HUES48 (cell line): ENCODE data around the gene CCDC73.
"Not testable (repeated sequence)": the region's sequence is repeated elsewhere in the genome, so short reads cannot be mapped to it uniquely, and the experiment has no call there.

ENCODE experiments used
- H3K27ac ChIP-seq: one replicate; pipeline ENCODE4 v1.7.0; 2013; ENCODE audit warnings: low read depth, low read length, inconsistent platforms
- H3K27me3 ChIP-seq: 2 replicates; pipeline ENCODE4 v1.6.1; 2013; ENCODE audit warnings: mild to moderate bottlenecking, low read length; ENCODE audit not compliant: control insufficient read depth, insufficient read depth
- H3K36me3 ChIP-seq: 2 replicates; pipeline ENCODE4 v1.6.1; 2013; ENCODE audit warnings: low read length; ENCODE audit not compliant: control insufficient read depth, insufficient read depth
- H3K4me1 ChIP-seq: 2 replicates; pipeline ENCODE4 v1.6.1; 2013; ENCODE audit warnings: mild to moderate bottlenecking, low read length; ENCODE audit not compliant: control insufficient read depth, insufficient read depth
- H3K4me3 ChIP-seq: 2 replicates; pipeline ENCODE4 v1.5.1; 2013; ENCODE audit warnings: mild to moderate bottlenecking, low read depth, low read length
- H3K9ac ChIP-seq: 2 replicates; pipeline ENCODE4 v1.6.1; 2013; ENCODE audit warnings: mild to moderate bottlenecking, low read depth, low read length, moderate library complexity
- H3K9me3 ChIP-seq: 2 replicates; pipeline ENCODE4 v1.6.1; 2013; ENCODE audit warnings: low read length; ENCODE audit not compliant: control insufficient read depth, insufficient read depth

The CCDC73 gene

DNA sequence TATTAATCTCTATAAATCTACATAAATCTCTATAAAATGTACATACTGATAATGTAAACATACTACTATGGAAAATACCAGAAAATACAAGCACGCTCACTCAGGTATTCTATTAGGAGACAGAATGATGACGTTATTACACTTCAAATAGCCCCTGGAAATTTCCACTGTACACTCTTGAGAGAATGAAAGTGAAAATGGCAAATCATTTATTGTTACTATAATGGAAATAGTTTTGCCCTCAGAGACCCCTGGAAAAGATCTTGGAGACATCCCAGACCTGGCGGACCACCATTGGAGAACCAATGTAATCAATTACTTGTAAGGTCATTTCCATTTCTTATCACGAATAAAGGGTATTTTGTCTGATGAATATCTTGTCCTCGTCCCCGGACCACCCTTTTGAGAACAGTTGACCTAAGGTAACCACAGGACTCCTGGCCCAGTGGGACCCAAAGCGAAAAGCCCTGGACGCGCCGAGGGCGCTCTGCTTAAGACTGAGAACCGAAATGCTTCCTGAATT lies 34.8 kb upstream of the CCDC73 start:
- Histone ChIP-seq H3K9ac (no peak overlapping the region; the same call in 1 of the 2 replicates), H3K9me3 (no peaks in the 10 kb centered on the region), H3K27me3 (peaks cover 28% of the 10 kb centered on the region), H3K27ac (no peak overlapping the region), H3K4me1 (peaks cover 12% of the 10 kb centered on the region; the same call in 1 of the 2 replicates), H3K4me3 (peak overlapping the region; percentile 77), H3K36me3 (no peaks in the 10 kb centered on the region)

DNA sequence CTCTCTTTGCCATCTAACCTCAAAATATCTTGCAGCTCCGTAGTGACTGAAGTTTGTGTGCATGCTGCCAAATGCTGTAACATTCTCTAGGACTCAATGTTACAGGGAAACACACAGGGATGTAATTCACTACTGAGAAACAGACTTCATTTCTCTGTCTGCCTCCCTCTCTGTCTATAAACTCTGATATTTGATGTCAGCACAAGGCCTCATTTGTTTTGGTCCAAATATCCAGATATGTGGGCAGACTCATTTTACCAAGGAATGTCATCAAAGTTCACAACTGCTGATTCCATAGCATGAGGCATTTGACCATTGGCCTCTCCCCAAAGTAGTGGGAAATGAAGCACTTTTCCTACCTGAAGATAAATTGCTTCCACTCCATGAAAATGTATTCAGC lies 32.8 kb upstream of the CCDC73 start:
- no peak overlapping the region for H3K27ac ChIP-seq
- no peak overlapping the region for H3K4me3 ChIP-seq
- H3K9ac ChIP-seq, result no peak overlapping the region
- H3K36me3 ChIP-seq, result no peaks in the 10 kb centered on the region
- H3K9me3 ChIP-seq, result no peaks in the 10 kb centered on the region
- peaks cover 28% of the 10 kb centered on the region for H3K27me3 ChIP-seq
- peaks cover 7% of the 10 kb centered on the region; the same call in 1 of the 2 replicates for H3K4me1 ChIP-seq

DNA sequence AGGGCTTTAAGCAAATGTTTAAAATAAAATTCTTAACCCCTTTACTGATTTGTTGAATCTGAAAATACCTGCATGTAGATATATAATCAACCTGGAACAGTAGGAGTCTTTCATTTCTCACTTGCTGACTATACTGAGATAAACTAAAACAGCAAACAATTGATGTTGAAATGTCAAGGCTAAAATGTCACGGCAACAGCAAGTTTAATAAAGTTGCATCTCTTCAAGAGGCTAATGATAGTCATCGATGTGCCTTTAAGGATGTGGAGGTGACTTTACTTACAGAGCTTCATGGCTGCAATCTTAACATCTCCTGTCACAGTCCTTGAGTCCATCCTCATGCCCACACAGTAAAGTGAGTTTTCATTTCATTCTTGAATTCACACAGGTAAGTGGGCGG lies 31.7 kb upstream of the CCDC73 start:
- Histone ChIP-seq H3K4me1 (peaks cover 7% of the 10 kb centered on the region; the same call in 1 of the 2 replicates), H3K4me3 (no peak overlapping the region), H3K27me3 (peaks cover 24% of the 10 kb centered on the region), H3K9ac (no peak overlapping the region), H3K27ac (no peak overlapping the region), H3K36me3 (no peaks in the 10 kb centered on the region), H3K9me3 (no peaks in the 10 kb centered on the region)

DNA sequence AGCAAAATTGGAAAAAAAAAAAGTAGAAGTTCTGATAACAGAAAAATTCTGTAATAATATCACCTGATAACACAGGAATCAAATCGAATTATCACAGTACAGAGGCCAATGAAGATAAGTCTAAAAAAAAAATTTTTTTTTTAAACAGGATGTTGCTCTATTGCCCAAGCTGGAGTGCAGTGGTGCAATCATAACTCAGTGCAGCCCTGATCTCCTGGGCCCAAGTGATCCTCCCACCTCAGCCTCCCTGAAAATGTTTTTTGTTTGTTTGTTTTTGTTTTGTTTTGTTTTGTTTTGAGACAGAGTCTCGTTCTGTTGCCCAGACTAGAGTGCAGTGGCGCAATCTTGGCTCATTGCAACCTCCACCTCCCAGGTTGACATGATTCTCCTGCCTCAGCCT lies 29.2 kb upstream of the CCDC73 start:
- H3K27ac ChIP-seq, H3K9ac ChIP-seq, H3K4me1 ChIP-seq, H3K9me3 ChIP-seq, H3K4me3 ChIP-seq, H3K27me3 ChIP-seq, H3K36me3 ChIP-seq: not testable (repeated sequence)

DNA sequence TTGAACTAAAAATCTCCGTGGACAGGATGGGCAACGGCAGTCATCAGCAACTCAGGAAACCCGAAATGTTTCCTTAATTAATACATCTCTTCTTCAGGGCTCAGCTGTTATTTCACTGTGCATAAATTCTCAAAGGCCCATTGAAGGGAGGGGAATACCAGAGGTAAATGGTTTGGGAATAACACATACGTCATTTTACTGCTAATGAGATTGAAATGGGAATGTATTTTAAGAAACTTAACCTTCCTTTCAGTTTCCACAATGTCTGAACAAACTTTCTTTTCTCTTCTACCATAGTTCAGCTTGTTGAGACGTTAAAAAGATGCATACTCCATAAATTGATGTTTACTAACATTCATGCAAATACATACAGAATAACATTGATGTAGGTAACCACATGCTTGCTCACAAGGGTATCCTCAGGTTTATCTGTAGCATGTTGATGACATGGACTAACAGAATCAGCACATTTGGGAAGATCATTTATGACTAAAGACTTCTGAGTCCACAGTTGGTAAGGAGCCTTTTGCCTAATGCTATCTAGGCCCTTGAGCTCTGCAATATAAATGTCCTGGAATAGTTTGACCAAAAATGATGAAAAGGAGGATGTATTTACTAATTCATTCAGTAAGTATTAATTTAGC lies 27.6 kb upstream of the CCDC73 start:
- Histone ChIP-seq H3K36me3 (no peaks in the 10 kb centered on the region), H3K4me1 (no peaks in the 10 kb centered on the region), H3K27me3 (no peaks in the 10 kb centered on the region), H3K9ac (no peak overlapping the region), H3K9me3 (no peaks in the 10 kb centered on the region), H3K27ac (no peak overlapping the region), H3K4me3 (no peak overlapping the region)

DNA sequence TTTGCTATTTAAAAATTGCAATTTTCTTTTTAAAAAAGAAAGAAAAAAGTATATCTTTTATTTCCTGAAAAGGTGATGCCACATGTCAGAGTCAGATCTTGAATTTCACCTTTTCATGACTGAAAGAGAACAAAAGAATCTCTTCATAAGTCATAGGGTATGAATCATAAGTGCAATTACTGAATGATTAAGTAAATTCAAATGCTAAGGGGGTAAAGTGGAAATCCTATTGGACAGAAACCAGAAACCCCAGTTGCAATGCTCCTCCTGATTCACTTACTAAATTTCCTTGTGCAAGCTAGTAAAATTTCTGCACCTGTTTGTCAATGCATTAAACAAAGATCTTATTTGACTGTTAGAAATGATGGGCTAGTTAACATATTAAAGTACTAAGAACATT lies 27.1 kb upstream of the CCDC73 start:
- no peak overlapping the region for H3K27ac ChIP-seq
- H3K9ac ChIP-seq, result no peak overlapping the region
- H3K36me3 ChIP-seq, result no peaks in the 10 kb centered on the region
- no peaks in the 10 kb centered on the region for H3K9me3 ChIP-seq
- H3K4me1 ChIP-seq, result no peaks in the 10 kb centered on the region
- H3K27me3 ChIP-seq, result no peaks in the 10 kb centered on the region
- no peak overlapping the region for H3K4me3 ChIP-seq

DNA sequence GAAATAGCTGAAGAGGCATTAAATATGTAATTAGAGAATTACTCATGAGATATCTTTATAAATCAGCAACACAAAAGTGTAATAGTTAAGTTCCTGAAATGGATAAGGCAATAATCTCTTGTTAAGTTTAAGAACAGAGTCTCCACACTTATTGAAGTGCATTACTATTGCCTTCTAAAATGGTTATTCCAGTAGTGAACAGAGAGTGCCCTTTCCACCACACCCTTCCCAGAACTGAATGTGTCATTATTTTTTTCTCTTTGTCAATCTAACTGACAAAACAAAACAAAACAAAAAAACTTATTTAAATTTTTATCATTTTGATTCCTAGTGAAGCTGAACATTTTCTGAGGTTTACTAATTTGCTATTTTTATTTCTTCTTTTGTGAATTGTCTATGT lies 26.0 kb upstream of the CCDC73 start:
- Histone ChIP-seq H3K9me3 (no peaks in the 10 kb centered on the region), H3K27me3 (no peaks in the 10 kb centered on the region), H3K4me1 (no peaks in the 10 kb centered on the region), H3K9ac (no peak overlapping the region), H3K36me3 (no peaks in the 10 kb centered on the region), H3K27ac (no peak overlapping the region), H3K4me3 (no peak overlapping the region)

DNA sequence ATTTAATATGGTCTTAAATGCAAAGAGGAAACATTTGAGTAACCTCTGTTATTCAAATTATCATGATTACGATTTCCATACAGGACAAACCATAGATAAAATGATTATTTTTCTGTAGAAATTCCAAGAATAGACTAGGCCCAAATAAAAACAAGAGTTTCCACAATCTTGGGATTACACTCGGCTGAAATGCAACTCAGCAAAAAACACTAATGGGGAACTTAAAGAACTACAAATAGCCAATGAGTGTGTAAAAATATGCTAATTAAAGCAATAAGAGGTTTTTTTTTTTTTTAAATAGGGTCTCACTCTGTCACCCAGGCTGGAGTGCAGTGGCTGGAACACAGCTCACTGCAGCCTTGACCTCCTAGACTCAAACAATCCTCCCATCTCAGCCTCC lies 24.7 kb upstream of the CCDC73 start:
- Histone ChIP-seq H3K9me3 (no peaks in the 10 kb centered on the region), H3K4me3 (no peak overlapping the region), H3K36me3 (no peaks in the 10 kb centered on the region), H3K27ac (no peak overlapping the region), H3K9ac (no peak overlapping the region), H3K27me3 (no peaks in the 10 kb centered on the region), H3K4me1 (no peaks in the 10 kb centered on the region)

DNA sequence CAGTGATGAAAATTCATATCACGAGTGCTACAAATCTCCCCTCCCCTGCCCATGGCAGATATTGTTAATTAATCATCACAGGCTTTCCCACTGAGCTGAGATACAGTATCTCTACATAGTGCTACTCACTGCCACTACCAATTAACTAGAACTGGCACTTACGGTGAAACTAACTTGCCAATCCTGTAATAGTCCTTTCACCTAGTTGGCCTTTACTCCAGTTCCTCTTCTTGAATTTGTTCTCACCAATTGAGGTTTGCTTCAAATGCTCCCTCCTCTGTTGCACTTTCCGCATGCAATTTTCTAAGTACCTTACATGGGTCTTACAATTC lies 23.4 kb upstream of the CCDC73 start:
- H3K9ac ChIP-seq, result no peak overlapping the region
- H3K4me3 ChIP-seq, result no peak overlapping the region
- no peaks in the 10 kb centered on the region for H3K9me3 ChIP-seq
- no peaks in the 10 kb centered on the region for H3K27me3 ChIP-seq
- no peaks in the 10 kb centered on the region for H3K36me3 ChIP-seq
- no peaks in the 10 kb centered on the region for H3K4me1 ChIP-seq
- H3K27ac ChIP-seq, result no peak overlapping the region

DNA sequence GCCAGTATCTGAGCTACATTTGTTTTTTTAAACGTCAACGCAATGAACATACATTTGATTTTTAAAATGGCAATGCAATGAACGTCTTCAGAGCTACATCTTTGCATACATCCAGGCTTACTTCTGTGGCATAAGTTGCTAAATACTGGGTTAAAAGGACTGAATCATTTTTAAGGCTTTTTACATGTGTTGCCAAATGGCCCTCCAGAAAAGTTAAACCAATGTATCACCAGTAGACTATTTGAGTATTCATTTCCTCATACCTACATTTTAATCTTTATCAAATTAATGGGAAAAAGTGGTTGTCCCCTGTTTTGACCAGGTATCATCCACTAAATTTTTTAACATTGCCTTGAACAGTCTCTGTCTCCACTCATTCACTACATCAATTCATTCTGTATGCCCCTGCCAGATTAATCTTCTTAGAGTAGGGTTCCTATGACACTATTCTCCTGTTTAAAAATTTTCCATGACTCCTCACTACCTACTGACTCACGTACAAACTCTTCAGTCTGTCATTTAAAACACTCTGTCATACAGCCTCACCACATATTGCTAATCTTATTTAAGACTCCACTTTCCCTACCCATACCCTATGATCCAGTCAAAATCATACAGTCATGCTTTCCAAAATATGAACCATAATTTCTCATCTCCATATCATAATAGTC lies 22.9 kb upstream of the CCDC73 start:
- no peaks in the 10 kb centered on the region for H3K27me3 ChIP-seq
- no peaks in the 10 kb centered on the region for H3K9me3 ChIP-seq
- H3K4me3 ChIP-seq, result no peak overlapping the region
- H3K9ac ChIP-seq, result no peak overlapping the region
- no peak overlapping the region for H3K27ac ChIP-seq
- H3K36me3 ChIP-seq, result no peaks in the 10 kb centered on the region
- H3K4me1 ChIP-seq, result no peaks in the 10 kb centered on the region

DNA sequence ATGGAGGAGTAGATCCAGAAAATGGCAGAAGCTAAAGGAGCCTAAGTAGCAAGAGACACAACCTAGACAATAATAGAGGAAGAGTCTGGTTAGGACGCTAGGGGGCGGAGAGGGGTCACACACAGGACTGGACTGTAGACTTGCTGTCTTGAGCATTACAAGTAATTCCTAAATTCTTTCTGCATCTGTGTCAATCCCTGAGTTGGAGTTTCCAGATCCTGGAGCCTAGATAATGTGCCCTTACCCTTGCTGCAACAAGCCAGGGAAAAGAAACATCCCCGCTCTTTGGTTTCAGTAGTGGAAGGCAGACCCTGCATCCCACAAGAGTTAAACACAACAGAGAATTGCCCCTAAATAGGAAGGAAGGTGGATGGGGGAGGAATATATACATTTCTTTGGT lies 14.9 kb upstream of the CCDC73 start:
- peaks cover 3% of the 10 kb centered on the region; the same call in 1 of the 2 replicates for H3K4me1 ChIP-seq
- no peak overlapping the region for H3K9ac ChIP-seq
- no peak overlapping the region for H3K27ac ChIP-seq
- H3K27me3 ChIP-seq, result no peaks in the 10 kb centered on the region
- H3K9me3 ChIP-seq, result no peaks in the 10 kb centered on the region
- no peaks in the 10 kb centered on the region for H3K36me3 ChIP-seq
- no peak overlapping the region for H3K4me3 ChIP-seq
